Left lung (tissue), 10 donors: ENCODE measurements around the gene CREBRF. TPM values are rescaled to one million over a fixed set of nuclear protein-coding genes. Genes with fewer than 3 reads are reported as not detected.
"Not testable (repeated sequence)": the region's sequence is repeated elsewhere in the genome, so short reads cannot be mapped to it uniquely, and the experiment has no call there.

ENCODE experiments used
- ATAC-seq: fragments of 200-7000 bp; cut with Tn5 transposase; one replicate; pipeline ENCODE4 v1.9.1; 2020; ENCODE audit warnings: moderate library complexity
- DNase-seq, 4 donors: peaks; one replicate each; pipeline ENCODE4 v3.0.0-alpha.2; 2013 to 2020
- H3K27ac ChIP-seq, 2 donors: fragments of 200-600 bp; sonication (generic) in 1 of 2; one replicate each; pipeline versions ENCODE4 v1.5.0 to v1.8.0; 2020 to 2021
- H3K27me3 ChIP-seq, 2 donors: fragments of 200-600 bp; sonication (generic) in 1 of 2; one replicate each; pipeline versions ENCODE4 v1.5.0 to v1.8.0; 2020 to 2021
- H3K36me3 ChIP-seq, 2 donors: fragments of 200-600 bp; sonication (generic) in 1 of 2; one replicate each; pipeline versions ENCODE4 v1.5.0 to v1.8.0; 2020 to 2021
- H3K4me1 ChIP-seq, 2 donors: fragments of 200-600 bp; one replicate each; pipeline ENCODE4 v1.8.0; 2021
- H3K4me3 ChIP-seq, 2 donors: fragments of 200-600 bp; sonication (generic) in 1 of 2; one replicate each; pipeline versions ENCODE4 v1.5.0 to v1.8.0; 2020 to 2021; ENCODE audit warnings: mild to moderate bottlenecking in 1 of 2
- H3K9me3 ChIP-seq, 2 donors: fragments of 200-600 bp; sonication (generic) in 1 of 2; one replicate each; pipeline versions ENCODE4 v1.5.0 to v1.8.0; 2020 to 2021
- intact Hi-C, 2 donors: fragments of 100-400 bp; cut with DNase I; formaldehyde crosslinking; loops; one replicate each; pipeline versions ENCODE4 v1.11.2 to v1.14.2; 2022
- polyA plus RNA-seq, 6 donors: library from polyadenylated mRNA; unstranded; fragments of 120-200 nt; gene quantifications; one replicate each; pipeline ENCODE4 v1.2.1, GENCODE V29; 2013; ENCODE audit not compliant: insufficient read length in 6 of 6
- total RNA-seq, 2 donors: library from RNA; stranded (reverse); fragmentation: NEBNext Ultra II Directional; extraction: Animal tissue kit (Norgen Biotek cat#: 25700); gene quantifications; one replicate each; pipeline ENCODE4 v1.2.1, GENCODE V29; 2021
- TF ChIP-seq, protein P1 (sequence below), 2 donors: fragments of 200-600 bp; sonication (generic) in 1 of 2; IDR thresholded peaks; one replicate each; pipeline versions ENCODE4 v1.5.0 to v1.8.0; 2021; ENCODE audit warnings: antibody characterized with exemption in 2 of 2
- donor health status: DM: no; HTN: yes; CAD: no.
- donor health status: DM: no; HTN: no; CAD: no.

CREBRF gene
- total and polyA plus RNA-seq, 8 donors: 14.7 to 34.4 (median 20.3) TPM

DNA sequence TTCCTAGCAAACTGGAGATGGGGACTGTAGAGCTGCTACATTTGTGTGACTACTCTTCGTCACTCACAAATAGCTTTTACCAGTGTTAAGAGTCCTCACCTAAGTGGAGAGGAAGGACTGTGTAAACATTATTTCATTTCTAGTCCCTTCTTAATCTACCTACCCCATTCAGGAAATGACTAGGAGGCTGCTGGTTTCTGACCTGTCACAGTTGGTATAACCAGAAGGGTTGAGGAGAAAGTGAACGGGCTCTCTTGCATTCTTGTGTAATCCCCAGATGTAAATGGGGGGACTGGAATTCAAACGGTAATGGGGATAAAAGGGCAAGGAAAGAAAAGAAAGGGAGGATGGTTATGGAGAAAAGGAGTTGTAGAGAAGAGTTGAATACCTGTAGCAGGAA lies 52.8 kb downstream of the CREBRF start:
- ATAC-seq (peak; percentile 95), DNase-seq (no peak)
- Histone ChIP-seq H3K4me3 (no peak overlapping the region), H3K36me3 (peaks cover 0 to 56% of the 10 kb centered on the region in 2 donors), H3K9me3 (no peaks in the 10 kb centered on the region), H3K27me3 (no peaks in the 10 kb centered on the region), H3K27ac (peak overlapping the region; percentile 0 to 16), H3K4me1 (no peaks in the 10 kb centered on the region)
- intact Hi-C loops: no loop called here
- TF ChIP-seq, protein P1, sequence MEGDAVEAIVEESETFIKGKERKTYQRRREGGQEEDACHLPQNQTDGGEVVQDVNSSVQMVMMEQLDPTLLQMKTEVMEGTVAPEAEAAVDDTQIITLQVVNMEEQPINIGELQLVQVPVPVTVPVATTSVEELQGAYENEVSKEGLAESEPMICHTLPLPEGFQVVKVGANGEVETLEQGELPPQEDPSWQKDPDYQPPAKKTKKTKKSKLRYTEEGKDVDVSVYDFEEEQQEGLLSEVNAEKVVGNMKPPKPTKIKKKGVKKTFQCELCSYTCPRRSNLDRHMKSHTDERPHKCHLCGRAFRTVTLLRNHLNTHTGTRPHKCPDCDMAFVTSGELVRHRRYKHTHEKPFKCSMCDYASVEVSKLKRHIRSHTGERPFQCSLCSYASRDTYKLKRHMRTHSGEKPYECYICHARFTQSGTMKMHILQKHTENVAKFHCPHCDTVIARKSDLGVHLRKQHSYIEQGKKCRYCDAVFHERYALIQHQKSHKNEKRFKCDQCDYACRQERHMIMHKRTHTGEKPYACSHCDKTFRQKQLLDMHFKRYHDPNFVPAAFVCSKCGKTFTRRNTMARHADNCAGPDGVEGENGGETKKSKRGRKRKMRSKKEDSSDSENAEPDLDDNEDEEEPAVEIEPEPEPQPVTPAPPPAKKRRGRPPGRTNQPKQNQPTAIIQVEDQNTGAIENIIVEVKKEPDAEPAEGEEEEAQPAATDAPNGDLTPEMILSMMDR (IDR thresholded peaks at IDR 0.05): no peak

DNA sequence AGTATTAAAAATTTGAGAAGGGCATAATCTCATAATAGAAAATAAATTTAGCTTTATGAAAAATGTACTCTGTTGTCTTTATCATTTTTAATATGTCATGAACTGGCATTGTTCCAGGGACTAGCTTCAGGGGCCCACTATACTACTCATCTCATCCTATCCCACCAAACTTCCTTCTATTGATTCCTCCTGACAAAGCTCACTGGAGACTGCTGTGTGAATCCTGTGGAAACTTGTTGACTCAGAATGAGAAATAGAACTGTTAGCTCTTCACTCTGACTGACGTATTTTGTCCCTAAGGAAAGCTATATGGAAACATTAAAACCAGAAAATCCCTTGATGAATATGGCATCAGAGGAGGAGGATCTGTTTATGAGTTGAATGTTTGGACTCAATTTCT lies 58.4 kb downstream of the CREBRF start:
- peaks cover 0 to 64% of the 10 kb centered on the region in 2 donors for H3K36me3 ChIP-seq
- ATAC-seq: no peak
- intact Hi-C loops: no loop called here

DNA sequence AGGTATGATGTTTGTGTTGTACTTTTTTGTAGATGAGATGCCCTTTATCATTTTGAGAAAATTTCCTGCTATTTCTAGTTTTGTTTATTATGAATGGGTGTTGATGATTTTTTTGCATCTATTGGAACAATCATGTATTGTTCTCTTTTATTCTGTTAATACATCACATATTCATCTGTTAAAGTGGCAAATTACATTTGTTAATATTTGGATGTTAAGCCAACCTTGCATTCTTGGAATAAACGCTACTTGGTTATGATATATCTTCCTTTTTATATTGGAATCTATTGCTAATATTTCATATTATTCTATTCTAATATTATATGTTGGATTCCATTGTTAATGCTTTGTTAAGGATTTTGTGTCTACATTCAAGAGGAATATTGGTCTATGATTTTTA lies 63.6 kb downstream of the CREBRF start:
- DNase-seq (no peak), ATAC-seq (no peak)
- TF ChIP-seq, protein P1 (IDR thresholded peaks at IDR 0.05): no peak
- intact Hi-C loops: no loop called here
- H3K27me3 ChIP-seq: no peaks in the 10 kb centered on the region
- H3K9me3 ChIP-seq: peaks cover 0 to 12% of the 10 kb centered on the region in 2 donors
- H3K36me3 ChIP-seq: peaks cover 0 to 54% of the 10 kb centered on the region in 2 donors
- no peaks in the 10 kb centered on the region for H3K4me1 ChIP-seq
- H3K4me3 ChIP-seq: no peak overlapping the region
- H3K27ac ChIP-seq: no peak overlapping the region

More for the DNA sequence above, 58.4 kb downstream of the CREBRF start:
- DNase-seq: no peak
- no peak overlapping the region for H3K4me3 ChIP-seq
- no peak overlapping the region for H3K27ac ChIP-seq
- no peaks in the 10 kb centered on the region for H3K27me3 ChIP-seq
- TF ChIP-seq, protein P1 (IDR thresholded peaks at IDR 0.05): no peak
- H3K4me1 ChIP-seq: no peaks in the 10 kb centered on the region
- H3K9me3 ChIP-seq: peaks cover 0 to 2% of the 10 kb centered on the region in 2 donors

DNA sequence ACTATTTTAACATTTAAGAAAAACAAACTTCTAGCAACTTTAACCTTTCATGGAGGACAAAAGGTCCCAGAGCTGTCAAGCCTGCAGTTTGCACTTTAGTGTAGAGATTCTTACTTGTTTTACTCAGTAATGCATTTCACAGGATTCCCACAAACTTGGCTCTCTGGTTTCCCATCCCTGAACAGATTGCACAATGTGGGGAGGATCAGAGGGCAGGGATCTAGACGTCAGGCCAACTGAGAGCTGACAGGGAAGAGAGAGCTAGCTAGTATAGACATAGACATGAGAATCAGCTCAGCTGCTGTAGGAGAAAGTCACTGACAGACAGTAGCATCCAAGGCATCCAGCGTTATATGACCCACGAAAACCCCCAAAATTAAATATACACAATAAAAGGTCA lies 67.3 kb downstream of the CREBRF start:
- Histone ChIP-seq H3K4me3 (no peak overlapping the region), H3K27ac (no peak overlapping the region), H3K4me1 (no peaks in the 10 kb centered on the region), H3K36me3 (peaks cover 0 to 57% of the 10 kb centered on the region in 2 donors), H3K9me3 (peaks cover 0 to 12% of the 10 kb centered on the region in 2 donors), H3K27me3 (no peaks in the 10 kb centered on the region)
- DNase-seq (no peak), ATAC-seq (peak; percentile 56)
- intact Hi-C loops: no loop called here
- TF ChIP-seq, protein P1 (IDR thresholded peaks at IDR 0.05): no peak

DNA sequence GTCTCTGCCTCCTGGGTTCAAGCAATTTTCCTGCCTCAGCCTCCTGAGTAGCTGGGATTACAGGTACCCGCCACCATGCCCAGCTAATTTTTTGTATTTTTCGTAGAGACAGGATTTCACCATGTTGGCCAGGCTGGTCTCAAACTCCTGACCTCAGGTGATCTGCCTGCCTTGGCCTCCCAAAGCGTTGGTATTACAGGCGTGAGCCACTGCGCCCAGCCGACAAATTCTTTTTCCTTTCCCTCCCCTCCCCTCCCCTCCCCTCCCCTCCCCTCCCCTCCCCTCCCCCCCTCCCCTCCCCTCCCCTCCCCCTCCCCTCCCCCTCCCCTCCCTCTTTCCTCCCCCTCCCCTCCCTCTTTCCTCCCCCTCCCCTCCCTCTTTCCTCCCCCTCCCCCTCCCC lies 76.0 kb downstream of the CREBRF start:
- H3K27me3 ChIP-seq, intact Hi-C loops, H3K27ac ChIP-seq, ATAC-seq, H3K4me3 ChIP-seq, H3K9me3 ChIP-seq, DNase-seq, H3K4me1 ChIP-seq: not testable (repeated sequence)
- peaks cover 0 to 46% of the 10 kb centered on the region in 2 donors for H3K36me3 ChIP-seq

DNA sequence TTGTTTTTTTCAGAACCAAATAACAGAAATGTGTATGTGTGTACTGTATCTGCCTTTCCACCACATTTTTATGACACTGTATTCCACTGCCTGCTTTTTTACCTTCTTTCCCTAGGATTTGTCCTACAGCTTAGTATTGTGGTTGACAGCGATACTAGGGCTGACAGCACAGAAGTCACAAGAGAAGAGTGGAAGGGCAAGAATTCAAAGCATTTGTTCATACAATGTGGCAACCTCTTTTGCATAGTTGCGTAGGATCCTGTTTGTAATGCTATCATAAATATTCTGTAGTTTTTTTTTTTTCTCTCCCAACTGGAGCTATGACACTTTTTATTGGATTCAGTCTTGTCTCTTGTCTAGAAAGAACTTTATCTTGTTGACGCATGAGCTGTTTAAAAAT lies 82.6 kb downstream of the CREBRF start:
- Histone ChIP-seq H3K4me3 (no peak overlapping the region), H3K9me3 (no peaks in the 10 kb centered on the region), H3K4me1 (peaks cover 0 to under 1% of the 10 kb centered on the region in 2 donors), H3K36me3 (peaks cover 0 to 8% of the 10 kb centered on the region in 2 donors), H3K27ac (no peak overlapping the region), H3K27me3 (no peaks in the 10 kb centered on the region)
- intact Hi-C loops: no loop called here
- TF ChIP-seq, protein P1 (IDR thresholded peaks at IDR 0.05): no peak
- DNase-seq: no peak
- ATAC-seq: no peak
